Gastrocnemius medialis (tissue), 4 donors: ENCODE measurements around the gene DOCK8.
"Not testable (repeated sequence)": the region's sequence is repeated elsewhere in the genome, so short reads cannot be mapped to it uniquely, and the experiment has no call there.

Source experiments
- CTCF ChIP-seq, 5 experiments: fragments of 450-650 bp in 3 of 5; fragments of 200-600 bp in 2 of 5; sonication (generic) in 2 of 5; IDR thresholded peaks in 4 of 5; conservative IDR thresholded peaks in 1 of 5; 1 replicate in 4 of 5; 2 replicates in 1 of 5; pipeline ENCODE4 v1.5.1; 2016 to 2019; ENCODE audit warnings: antibody characterized with exemption in 5 of 5, mild to moderate bottlenecking in 3 of 5, moderate library complexity in 3 of 5
- POLR2A ChIP-seq, 2 donors: fragments of 450-650 bp; IDR thresholded peaks; one replicate each; pipeline ENCODE4 v1.6.1; 2017; ENCODE audit warnings: antibody characterized with exemption in 2 of 2, mild to moderate bottlenecking in 2 of 2, moderate library complexity in 2 of 2

- not testable (repeated sequence) for TF ChIP-seq CTCF (IDR thresholded peaks at IDR 0.05 in 4 of 5, conservative IDR thresholded peaks at IDR 0.05 in 1 of 5); POLR2A (IDR thresholded peaks at IDR 0.05)
Observed at GRCh38 chr9:219036-219435, 4.4 kb downstream of the DOCK8 start.
